HL-60 (cell line): ENCODE data around the gene MRM1.

ENCODE experiments used
- POLR2AphosphoS5 ChIP-seq: IDR thresholded peaks from 2 replicates; pipeline ENCODE4 v1.6.1; 2012; ENCODE audit warnings: low read depth
- TF ChIP-seq, protein P1 (sequence below): IDR thresholded peaks from 2 replicates; pipeline ENCODE4 v1.6.1; 2012; ENCODE audit warnings: low read depth; ENCODE audit not compliant: insufficient replicate concordance

DNA sequence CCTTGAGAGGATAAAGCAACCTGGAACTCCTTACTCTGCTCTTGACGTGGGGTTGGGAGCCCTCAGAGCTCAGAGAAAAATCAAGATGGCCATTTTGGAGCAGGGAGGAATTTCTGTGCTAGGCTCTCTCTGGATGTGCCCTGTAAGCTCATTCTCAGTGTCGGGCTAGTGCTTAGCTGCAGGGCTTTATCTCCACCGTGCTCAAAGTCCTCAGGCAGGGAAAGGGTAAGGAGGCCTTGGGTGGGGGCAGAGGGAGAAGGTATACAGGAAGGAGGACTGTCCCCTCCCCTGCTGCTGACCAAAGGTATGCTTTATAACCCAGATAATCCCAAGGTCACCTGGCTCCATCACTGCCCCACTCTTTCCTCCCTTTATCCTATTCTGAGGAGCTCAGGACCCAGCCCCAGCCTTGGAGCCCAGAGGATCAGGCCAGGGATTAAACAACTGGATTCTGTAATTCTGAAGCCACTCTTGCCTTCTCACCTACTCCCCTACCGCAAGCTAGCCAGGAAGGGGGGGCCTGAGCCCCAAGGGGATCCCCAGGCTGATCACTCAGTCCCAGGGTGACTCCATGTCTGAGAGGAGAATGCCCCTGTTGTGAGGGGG, 8.6 kb upstream of the MRM1 start:
- TF ChIP-seq, protein P1, sequence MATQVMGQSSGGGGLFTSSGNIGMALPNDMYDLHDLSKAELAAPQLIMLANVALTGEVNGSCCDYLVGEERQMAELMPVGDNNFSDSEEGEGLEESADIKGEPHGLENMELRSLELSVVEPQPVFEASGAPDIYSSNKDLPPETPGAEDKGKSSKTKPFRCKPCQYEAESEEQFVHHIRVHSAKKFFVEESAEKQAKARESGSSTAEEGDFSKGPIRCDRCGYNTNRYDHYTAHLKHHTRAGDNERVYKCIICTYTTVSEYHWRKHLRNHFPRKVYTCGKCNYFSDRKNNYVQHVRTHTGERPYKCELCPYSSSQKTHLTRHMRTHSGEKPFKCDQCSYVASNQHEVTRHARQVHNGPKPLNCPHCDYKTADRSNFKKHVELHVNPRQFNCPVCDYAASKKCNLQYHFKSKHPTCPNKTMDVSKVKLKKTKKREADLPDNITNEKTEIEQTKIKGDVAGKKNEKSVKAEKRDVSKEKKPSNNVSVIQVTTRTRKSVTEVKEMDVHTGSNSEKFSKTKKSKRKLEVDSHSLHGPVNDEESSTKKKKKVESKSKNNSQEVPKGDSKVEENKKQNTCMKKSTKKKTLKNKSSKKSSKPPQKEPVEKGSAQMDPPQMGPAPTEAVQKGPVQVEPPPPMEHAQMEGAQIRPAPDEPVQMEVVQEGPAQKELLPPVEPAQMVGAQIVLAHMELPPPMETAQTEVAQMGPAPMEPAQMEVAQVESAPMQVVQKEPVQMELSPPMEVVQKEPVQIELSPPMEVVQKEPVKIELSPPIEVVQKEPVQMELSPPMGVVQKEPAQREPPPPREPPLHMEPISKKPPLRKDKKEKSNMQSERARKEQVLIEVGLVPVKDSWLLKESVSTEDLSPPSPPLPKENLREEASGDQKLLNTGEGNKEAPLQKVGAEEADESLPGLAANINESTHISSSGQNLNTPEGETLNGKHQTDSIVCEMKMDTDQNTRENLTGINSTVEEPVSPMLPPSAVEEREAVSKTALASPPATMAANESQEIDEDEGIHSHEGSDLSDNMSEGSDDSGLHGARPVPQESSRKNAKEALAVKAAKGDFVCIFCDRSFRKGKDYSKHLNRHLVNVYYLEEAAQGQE: no peak
- no peak for TF ChIP-seq POLR2AphosphoS5
